ENCODE results near the gene IGSF11.

DNA sequence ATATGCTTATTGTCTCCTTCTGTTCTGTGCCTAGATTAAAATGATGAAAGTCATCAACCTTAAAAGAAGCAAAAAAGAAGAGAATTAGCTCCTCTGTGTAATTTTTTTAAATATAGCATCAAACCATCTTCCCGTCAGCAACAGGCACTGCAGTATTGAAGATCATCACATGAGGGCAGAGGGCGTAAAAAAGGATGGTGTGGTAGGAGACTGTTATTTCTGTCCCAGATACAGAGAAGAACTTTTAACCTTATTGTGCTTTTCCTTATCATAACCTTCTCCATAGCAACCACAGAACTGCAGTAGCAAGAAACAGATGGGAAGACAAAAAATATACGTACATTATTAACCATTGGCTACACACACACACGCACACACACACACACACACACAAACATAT, 88.8 kb downstream of the IGSF11 start:
- TF ChIP-seq NCOA2 (IDR thresholded peaks at IDR 0.05; ENCODE audit: partially characterized antibody in 2 of 2), result no peak
- no peak for TF ChIP-seq NR2C2 (CRISPR knock-in tag; IDR thresholded peaks at IDR 0.05)
- no peak for TF ChIP-seq NR2C2 (tag; IDR thresholded peaks at IDR 0.05)
- no peak for TF ChIP-seq SRSF1 (IDR thresholded peaks at IDR 0.05; ENCODE audit: low read depth, low read length)
- TF ChIP-seq TCFL5 (CRISPR knock-in tag; conservative IDR thresholded peaks at IDR 0.05), result no peak
- no peak for TF ChIP-seq MXI1 (IDR thresholded peaks at IDR 0.05; ENCODE audit: low read depth, low read length)
- no peak for TF ChIP-seq ZNF785 (CRISPR knock-in tag; IDR thresholded peaks at IDR 0.05)
- TF ChIP-seq LARP7 (IDR thresholded peaks at IDR 0.05), result no peak
- no peak for TF ChIP-seq ASH1L (IDR thresholded peaks at IDR 0.05; ENCODE audit: borderline replicate concordance, low read depth, partially characterized antibody)
- TF ChIP-seq SIN3A (IDR thresholded peaks at IDR 0.05; ENCODE audit: borderline replicate concordance in 2 of 2, control insufficient read depth in 1 of 2, low read depth in 2 of 2, low read length in 2 of 2), result no peak
- TF ChIP-seq GABPB1 (CRISPR knock-in tag; IDR thresholded peaks at IDR 0.05), result no peak
